ENCODE measurements around the gene SLAMF9. TPM values are rescaled to one million over a fixed set of nuclear protein-coding genes. Genes with fewer than 3 reads are reported as not detected.

SLAMF9 gene
- total RNA-seq, 2 experiments from 2014 or later: not detected

GRCh38 chr1:159920651-159921050 lies 33.4 kb downstream of the SLAMF9 start:
- H3K4me1 ChIP-seq (ENCODE audit: insufficient read depth, low read length, poor library complexity, severe bottlenecking): peaks cover 34% of the 10 kb centered on the region
- intact Hi-C loops (cut with micrococcal nuclease; ENCODE audit: unreplicated experiment): no loop called here
- ChIA-PET POLR2A (interaction anchor here (1.1 kb wide), 1 partner anchor 30 kb away, joined by 3 read pairs; no protein-coding TSS in a partner anchor), CTCF (ENCODE audit: unreplicated experiment) (no interaction called here)
- H4K20me1 ChIP-seq (ENCODE audit: insufficient read depth, low read length): no peaks in the 10 kb centered on the region
- peaks cover 49% of the 10 kb centered on the region for H3K36me3 ChIP-seq (ENCODE audit: insufficient read depth, low read length)
- DNase-seq (ENCODE audit: low spot score): no peak
- no peaks in the 10 kb centered on the region for H3K9me3 ChIP-seq (ENCODE audit: low read length)
- H3K4me3 ChIP-seq (ENCODE audit: low read depth, low read length, poor library complexity, severe bottlenecking): no peak overlapping the region
- TF ChIP-seq CTCF (conservative IDR thresholded peaks at IDR 0.05; ENCODE audit: low read length) (no peak), EZH2phosphoT487 (IDR thresholded peaks at IDR 0.05; ENCODE audit: borderline replicate concordance, low read depth, low read length) (no peak)
- no peaks in the 10 kb centered on the region for H3K9me2 ChIP-seq (ENCODE audit: insufficient read depth, low read length)
- no peak overlapping the region for H2AFZ ChIP-seq (ENCODE audit: low read length)
- peak overlapping the region; percentile 90; the same call in 1 of the 2 replicates for H3K4me2 ChIP-seq (ENCODE audit: low read length)
- BruUV-seq (replicated peaks): no TSS peak
- peaks cover 47% of the 10 kb centered on the region; the same call in 1 of the 2 replicates for H3K79me2 ChIP-seq (ENCODE audit: insufficient read depth, low read depth, low read length)
- H3K27ac ChIP-seq (ENCODE audit: low read depth, low read length, poor library complexity, severe bottlenecking): peak overlapping the region; percentile 80

GRCh38 chr1:159920202-159920601 lies 33.8 kb downstream of the SLAMF9 start:
- POLR2A ChIA-PET: no interaction called here
- intact Hi-C loops (cut with micrococcal nuclease; ENCODE audit: unreplicated experiment): no loop called here
- Histone ChIP-seq H3K27ac (ENCODE audit: low read depth, low read length, poor library complexity, severe bottlenecking) (no peak overlapping the region), H4K20me1 (ENCODE audit: insufficient read depth, low read length) (no peaks in the 10 kb centered on the region), H3K9me3 (ENCODE audit: low read length) (no peaks in the 10 kb centered on the region), H3K4me1 (ENCODE audit: insufficient read depth, low read length, poor library complexity, severe bottlenecking) (peaks cover 33% of the 10 kb centered on the region), H3K9me2 (ENCODE audit: insufficient read depth, low read length) (no peaks in the 10 kb centered on the region), H3K36me3 (ENCODE audit: insufficient read depth, low read length) (peaks cover 49% of the 10 kb centered on the region), H3K79me2 (ENCODE audit: insufficient read depth, low read depth, low read length) (peaks cover 46% of the 10 kb centered on the region; the same call in 1 of the 2 replicates), H2AFZ (ENCODE audit: low read length) (no peak overlapping the region), H3K4me3 (ENCODE audit: low read depth, low read length, poor library complexity, severe bottlenecking) (no peak overlapping the region), H3K4me2 (ENCODE audit: low read length) (no peak overlapping the region)
- CTCF ChIA-PET (ENCODE audit: unreplicated experiment): no interaction called here
- no TSS peak for BruUV-seq (replicated peaks)
- DNase-seq (ENCODE audit: low spot score): no peak
- TF ChIP-seq EZH2phosphoT487 (IDR thresholded peaks at IDR 0.05; ENCODE audit: borderline replicate concordance, low read depth, low read length): no peak
- TF ChIP-seq CTCF (conservative IDR thresholded peaks at IDR 0.05; ENCODE audit: low read length): no peak

GRCh38 chr1:159919236-159919865 lies 34.7 kb downstream of the SLAMF9 start:
- Histone ChIP-seq H3K9me2 (ENCODE audit: insufficient read depth, low read length) (no peaks in the 10 kb centered on the region), H3K4me3 (ENCODE audit: low read depth, low read length, poor library complexity, severe bottlenecking) (no peak overlapping the region), H3K79me2 (ENCODE audit: insufficient read depth, low read depth, low read length) (peaks cover 37% of the 10 kb centered on the region; the same call in 1 of the 2 replicates), H3K36me3 (ENCODE audit: insufficient read depth, low read length) (peaks cover 49% of the 10 kb centered on the region), H3K9me3 (ENCODE audit: low read length) (no peaks in the 10 kb centered on the region), H4K20me1 (ENCODE audit: insufficient read depth, low read length) (no peaks in the 10 kb centered on the region), H3K27ac (ENCODE audit: low read depth, low read length, poor library complexity, severe bottlenecking) (no peak overlapping the region), H2AFZ (ENCODE audit: low read length) (no peak overlapping the region), H3K4me2 (ENCODE audit: low read length) (no peak overlapping the region), H3K4me1 (ENCODE audit: insufficient read depth, low read length, poor library complexity, severe bottlenecking) (peaks cover 33% of the 10 kb centered on the region)
- TF ChIP-seq CTCF (conservative IDR thresholded peaks at IDR 0.05; ENCODE audit: low read length) (no peak), EZH2phosphoT487 (IDR thresholded peaks at IDR 0.05; ENCODE audit: borderline replicate concordance, low read depth, low read length) (no peak)
- CTCF ChIA-PET (ENCODE audit: unreplicated experiment): no interaction called here
- intact Hi-C loops (cut with micrococcal nuclease; ENCODE audit: unreplicated experiment): no loop called here
- POLR2A ChIA-PET: interaction anchor here (0.6 kb wide), 1 partner anchor 1734 kb away, joined by 3 read pairs; no protein-coding TSS in a partner anchor
- no TSS peak for BruUV-seq (replicated peaks)
- no peak for DNase-seq (ENCODE audit: low spot score)

Data from OCI-LY7 (cell line).